Uterus (tissue), 2 donors: ENCODE results near the gene CENATAC.

ENCODE experiments used
- CTCF ChIP-seq, 4 experiments: fragments of 200-600 bp in 2 of 4; fragments of 450-650 bp in 2 of 4; sonication (generic) in 2 of 4; IDR thresholded peaks; one replicate each; pipeline ENCODE4 v1.5.1; 2016 to 2019; ENCODE audit warnings: antibody characterized with exemption in 4 of 4, mild to moderate bottlenecking in 2 of 4, moderate library complexity in 1 of 4
- POLR2A ChIP-seq, 2 donors: fragments of 450-650 bp; IDR thresholded peaks; one replicate each; pipeline ENCODE4 v1.6.1; 2016; ENCODE audit warnings: antibody characterized with exemption in 2 of 2, mild to moderate bottlenecking in 1 of 2, moderate library complexity in 1 of 2

- no peak for TF ChIP-seq POLR2A (IDR thresholded peaks at IDR 0.05)
- TF ChIP-seq CTCF (IDR thresholded peaks at IDR 0.05) = no peak
These were observed 17.6 kb upstream of the CENATAC start for GRCh38 chr11:118980191-118980881.
